ENCODE measurements around the gene PLAGL2. TPM values are rescaled to one million over a fixed set of nuclear protein-coding genes. Genes with fewer than 3 reads are reported as not detected.

PLAGL2 gene
- polyA plus RNA-seq, 1 donor from 2014 or later = 2.7 TPM

GRCh38 chr20:32229251-32229747, 21.8 kb upstream of the PLAGL2 start:
- Histone ChIP-seq H3K4me2 (ENCODE audit: low read length) (no peak overlapping the region), H3K9me3 (ENCODE audit: low read length) (no peaks in the 10 kb centered on the region), H3K27me3 (ENCODE audit: insufficient read depth, low read depth, low read length) (no peaks in the 10 kb centered on the region), H3F3A (ENCODE audit: insufficient read depth, low read length, poor library complexity, severe bottlenecking) (no peaks in the 10 kb centered on the region), H4K20me1 (ENCODE audit: insufficient read depth) (no peaks in the 10 kb centered on the region), H3K79me2 (replicated peaks; ENCODE audit: insufficient read depth, low read length) (no peaks in the 10 kb centered on the region), H3K9me2 (ENCODE audit: insufficient read depth, low read length) (no peaks in the 10 kb centered on the region), H3K27ac (ENCODE audit: low read length) (no peak overlapping the region), H3K36me3 (ENCODE audit: insufficient read depth, low read length) (peaks cover 20% of the 10 kb centered on the region), H2AFZ (ENCODE audit: low read depth, low read length) (no peak overlapping the region), H3K9ac (ENCODE audit: low read length) (no peak overlapping the region), H3K4me3 (ENCODE audit: low read length) (no peak overlapping the region)
- no peak for TF ChIP-seq MXI1 (conservative IDR thresholded peaks at IDR 0.05; ENCODE audit: poor library complexity, severe bottlenecking)
- no peak for TF ChIP-seq SMC3 (conservative IDR thresholded peaks at IDR 0.05; ENCODE audit: poor library complexity)
- TF ChIP-seq EZH2 (IDR thresholded peaks at IDR 0.05; ENCODE audit: borderline replicate concordance, insufficient read depth, low read length, poor library complexity, severe bottlenecking) = no peak
- TF ChIP-seq TAF1 (IDR thresholded peaks at IDR 0.05; ENCODE audit: low read depth) = no peak
- no peak for TF ChIP-seq REST (IDR thresholded peaks at IDR 0.05; ENCODE audit: borderline replicate concordance)
- TF ChIP-seq POLR2AphosphoS5 (IDR thresholded peaks at IDR 0.05) = no peak
- no peak for TF ChIP-seq EP300 (conservative IDR thresholded peaks at IDR 0.05; ENCODE audit: poor library complexity, severe bottlenecking)
- TF ChIP-seq RAD21 (conservative IDR thresholded peaks at IDR 0.05) = no peak
- no peak for TF ChIP-seq CTCF (IDR thresholded peaks at IDR 0.05; ENCODE audit: poor library complexity, severe bottlenecking)

- no peak overlapping the region for H3K9ac ChIP-seq (ENCODE audit: low read length)
- no peak for TF ChIP-seq EP300 (conservative IDR thresholded peaks at IDR 0.05; ENCODE audit: poor library complexity, severe bottlenecking)
- no peak for TF ChIP-seq MXI1 (conservative IDR thresholded peaks at IDR 0.05; ENCODE audit: poor library complexity, severe bottlenecking)
These were observed 20.5 kb upstream of the PLAGL2 start for GRCh38 chr20:32227744-32228688.

More at GRCh38 chr20:32227744-32228688, 20.5 kb upstream of the PLAGL2 start:
- Histone ChIP-seq H3K27ac (ENCODE audit: low read length) (no peak overlapping the region), H3K9me2 (ENCODE audit: insufficient read depth, low read length) (no peaks in the 10 kb centered on the region), H4K20me1 (ENCODE audit: insufficient read depth) (no peaks in the 10 kb centered on the region), H3F3A (ENCODE audit: insufficient read depth, low read length, poor library complexity, severe bottlenecking) (no peaks in the 10 kb centered on the region), H3K79me2 (replicated peaks; ENCODE audit: insufficient read depth, low read length) (no peaks in the 10 kb centered on the region), H3K27me3 (ENCODE audit: insufficient read depth, low read depth, low read length) (no peaks in the 10 kb centered on the region), H3K4me2 (ENCODE audit: low read length) (no peak overlapping the region), H3K4me3 (ENCODE audit: low read length) (no peak overlapping the region), H3K36me3 (ENCODE audit: insufficient read depth, low read length) (peaks cover 16% of the 10 kb centered on the region), H2AFZ (ENCODE audit: low read depth, low read length) (no peak overlapping the region), H3K9me3 (ENCODE audit: low read length) (no peaks in the 10 kb centered on the region)

All from neural cell (in vitro differentiated cells).